Measurements from ENCODE around the gene NT5DC4.
"Not testable (repeated sequence)": the region's sequence is repeated elsewhere in the genome, so short reads cannot be mapped to it uniquely, and the experiment has no call there.

Gene NT5DC4

DNA sequence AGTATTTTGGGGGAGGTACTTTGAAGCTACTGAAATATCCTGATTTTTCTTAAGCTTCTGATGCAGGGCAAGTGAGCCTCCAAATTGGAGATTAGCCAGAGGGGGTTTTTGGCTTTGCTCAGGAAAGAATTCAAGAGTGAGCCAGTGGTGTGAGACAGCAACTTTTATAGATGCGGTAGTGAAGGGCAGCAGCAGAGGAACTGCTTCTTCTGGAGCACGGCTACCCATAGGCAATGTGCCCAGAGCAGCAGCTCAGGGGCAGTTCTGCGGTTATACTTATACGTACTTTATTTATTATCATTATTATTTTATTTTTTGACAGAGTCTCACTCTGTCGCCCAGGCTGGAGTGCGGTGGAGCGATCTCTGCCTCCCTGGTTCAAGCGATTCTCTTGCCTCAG is 19.8 kb upstream of the NT5DC4 start:
- peak; percentile 69 for DNase-seq

DNA sequence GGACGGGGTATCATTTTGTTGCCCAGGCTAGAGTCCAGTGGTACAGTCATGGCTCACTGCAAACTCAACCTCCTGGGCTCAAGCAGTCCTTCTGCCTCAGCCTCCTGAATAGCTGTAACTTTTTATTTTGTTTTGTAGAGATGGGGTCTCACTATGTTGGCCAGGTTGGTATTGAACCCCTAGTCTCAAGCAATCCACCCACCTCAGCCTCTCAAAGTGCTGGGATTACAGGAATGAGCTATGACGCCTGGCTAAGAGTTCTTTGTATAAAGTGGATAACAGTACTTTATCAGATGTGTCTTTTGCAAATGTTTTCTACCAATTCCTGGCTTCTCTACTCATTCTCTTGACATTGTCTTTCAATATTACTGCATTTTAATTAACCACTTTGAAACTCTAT is 17.1 kb upstream of the NT5DC4 start:
- no peak for DNase-seq

DNA sequence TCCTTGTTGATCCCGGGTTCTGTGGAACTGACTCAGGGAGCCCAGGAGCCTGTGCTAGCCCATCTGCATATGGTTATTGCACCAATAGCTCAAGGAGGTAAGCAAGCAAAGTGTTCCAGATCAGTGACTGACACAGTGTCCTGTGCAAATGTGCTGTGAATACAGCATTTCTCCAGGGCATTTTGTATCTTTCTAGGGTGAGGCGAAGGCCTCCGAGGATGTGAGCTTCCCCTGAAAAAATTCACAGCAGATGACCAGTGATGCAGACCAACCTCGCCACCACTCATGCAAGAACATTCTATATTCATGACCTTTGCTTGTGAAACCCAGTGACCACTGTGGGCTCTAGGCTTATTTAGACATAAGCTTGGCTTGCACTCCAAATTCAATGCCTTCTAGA is 15.2 kb upstream of the NT5DC4 start:
- DNase-seq, result peak; percentile 38

DNA sequence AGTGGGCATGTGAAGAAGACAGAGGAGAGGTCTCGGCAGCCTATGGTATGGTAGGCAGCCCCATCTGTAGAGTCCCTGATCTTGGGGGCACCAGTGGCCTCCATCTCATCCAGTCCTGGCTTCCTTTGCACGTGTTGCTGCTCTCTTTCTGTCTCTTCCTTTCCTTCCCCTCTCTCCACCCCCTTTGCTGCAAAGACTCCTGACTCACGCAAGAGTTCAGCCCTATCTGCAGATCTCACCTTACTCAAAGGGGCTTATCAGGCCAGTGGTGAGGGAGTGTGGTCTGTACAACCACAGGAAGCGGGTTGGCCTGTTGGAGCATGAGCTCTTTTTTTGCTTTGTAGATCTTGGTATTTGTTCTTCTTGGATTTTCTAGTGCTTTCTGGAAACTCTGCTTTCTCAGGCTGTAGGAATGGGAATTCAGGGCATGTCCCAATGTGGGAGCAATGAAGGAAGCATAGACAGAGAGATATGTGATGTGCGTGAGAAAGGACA is 14.6 kb upstream of the NT5DC4 start:
- DNase-seq, result peak; percentile 99

DNA sequence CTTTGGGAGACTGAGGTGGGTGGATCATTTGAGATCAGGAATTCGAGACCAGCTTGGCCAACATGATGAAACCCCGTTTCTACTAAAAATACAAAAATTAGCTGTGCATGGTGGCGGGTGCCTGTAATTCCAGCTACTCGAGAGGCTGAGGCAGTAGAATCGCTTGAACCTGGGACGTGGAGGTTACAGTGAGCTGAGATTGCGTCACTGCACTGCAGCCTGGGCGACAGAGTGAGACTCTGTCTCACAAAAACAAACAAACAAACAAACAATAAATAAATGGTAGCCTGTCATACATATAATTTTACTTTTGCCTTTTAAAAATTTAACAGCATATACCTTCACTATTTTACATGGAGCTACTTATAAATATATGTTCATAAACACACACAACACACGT is 13.9 kb upstream of the NT5DC4 start:
- not testable (repeated sequence) for DNase-seq

DNA sequence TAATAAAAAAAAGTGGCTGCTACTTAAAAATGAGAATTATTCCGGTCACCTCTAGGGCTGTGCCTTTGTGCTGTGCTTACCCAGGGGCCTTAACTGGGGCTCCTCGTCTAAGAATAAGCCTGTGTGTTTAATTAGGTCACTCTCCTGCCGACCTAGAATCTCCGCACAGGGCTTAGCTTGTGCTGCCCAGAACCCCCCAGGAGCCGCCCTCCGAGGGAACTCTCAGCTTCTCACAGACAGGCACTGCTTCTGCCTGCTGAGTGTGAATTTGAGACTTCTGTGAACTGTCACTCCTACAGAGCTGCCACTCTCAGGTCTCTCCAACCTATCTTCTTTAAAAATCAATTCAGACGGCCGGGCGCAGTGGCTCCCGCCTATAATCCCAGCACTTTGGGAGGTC is 11.9 kb upstream of the NT5DC4 start:
- no peak for DNase-seq

DNA sequence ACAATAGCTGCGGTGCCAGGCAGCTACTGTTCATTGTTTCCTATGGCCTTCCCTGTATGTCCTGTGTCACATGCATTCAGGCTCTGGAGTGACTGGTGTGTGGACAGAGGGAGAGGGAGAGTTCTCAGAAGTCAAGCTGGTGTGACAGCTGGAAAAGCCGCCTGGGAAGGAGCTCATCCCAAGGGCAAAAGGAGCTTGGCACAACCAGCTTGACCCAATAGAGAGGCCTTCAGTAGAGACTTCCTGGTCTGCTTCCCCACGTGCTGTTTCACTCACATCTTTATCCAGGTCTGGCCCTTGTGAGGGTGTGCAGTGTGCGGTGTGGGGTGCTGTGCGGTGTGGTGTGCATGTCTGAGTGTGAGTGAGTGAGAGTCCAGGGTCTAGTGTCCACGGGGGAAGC is 11.1 kb upstream of the NT5DC4 start:
- no peak for DNase-seq

DNA sequence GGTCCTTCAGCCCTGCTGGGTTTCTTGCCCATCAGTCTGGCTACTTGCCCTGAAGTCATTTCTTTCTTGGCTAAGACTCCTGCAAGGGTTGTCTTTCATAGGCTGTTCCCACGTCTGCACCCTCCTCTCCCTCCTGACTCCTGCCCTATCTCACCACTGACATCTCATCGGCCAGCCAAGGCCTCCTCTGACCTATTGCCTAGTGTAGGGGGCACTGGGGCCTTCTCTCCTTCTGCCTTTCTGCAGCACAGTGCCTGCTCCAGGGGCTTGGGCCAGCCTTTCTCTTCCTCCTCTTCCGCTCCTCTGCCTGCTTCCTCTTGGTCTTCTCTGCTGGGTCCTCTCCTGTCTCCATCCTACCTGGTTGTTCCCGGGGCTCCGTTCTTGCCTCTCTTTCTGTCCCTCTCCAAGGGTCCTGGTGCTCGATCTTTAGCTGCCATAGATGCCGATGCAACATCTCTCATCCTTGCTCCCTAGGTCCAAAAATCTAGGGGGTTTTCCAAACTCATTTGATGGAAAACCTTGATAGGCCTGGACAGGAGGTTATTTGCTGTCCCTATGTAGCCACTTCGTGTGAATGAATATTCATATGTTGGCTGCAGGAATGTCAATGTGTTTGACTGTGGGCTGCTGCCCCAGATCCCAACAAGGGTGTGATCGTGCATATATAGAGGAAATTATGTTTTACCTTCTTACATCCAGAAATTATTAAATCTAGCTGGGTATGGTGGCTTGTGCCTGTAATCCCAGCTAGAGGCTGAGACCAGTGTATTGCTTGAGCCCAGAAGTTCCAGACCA is 9.7 kb upstream of the NT5DC4 start:
- DNase-seq, result no peak

DNA sequence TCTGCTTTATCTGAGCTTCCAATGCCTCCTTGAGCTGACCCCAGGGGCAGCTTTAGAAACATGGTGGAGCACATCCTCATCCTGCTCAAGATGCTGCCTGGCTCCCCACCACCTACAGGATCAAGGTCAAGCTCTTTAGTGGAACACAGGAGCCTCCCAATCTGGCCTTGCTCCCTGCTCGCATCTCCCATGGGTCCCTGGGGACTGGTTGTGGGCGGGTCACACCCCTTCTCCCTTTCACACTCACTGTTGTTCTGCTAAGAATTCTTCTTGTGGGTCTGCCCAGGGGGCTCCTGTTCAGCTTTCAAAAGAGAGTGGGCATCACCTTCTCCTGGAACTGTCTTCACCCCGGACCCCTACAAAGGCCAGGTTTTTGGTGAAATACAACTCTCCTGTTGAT is 8.4 kb upstream of the NT5DC4 start:
- DNase-seq, result no peak

DNA sequence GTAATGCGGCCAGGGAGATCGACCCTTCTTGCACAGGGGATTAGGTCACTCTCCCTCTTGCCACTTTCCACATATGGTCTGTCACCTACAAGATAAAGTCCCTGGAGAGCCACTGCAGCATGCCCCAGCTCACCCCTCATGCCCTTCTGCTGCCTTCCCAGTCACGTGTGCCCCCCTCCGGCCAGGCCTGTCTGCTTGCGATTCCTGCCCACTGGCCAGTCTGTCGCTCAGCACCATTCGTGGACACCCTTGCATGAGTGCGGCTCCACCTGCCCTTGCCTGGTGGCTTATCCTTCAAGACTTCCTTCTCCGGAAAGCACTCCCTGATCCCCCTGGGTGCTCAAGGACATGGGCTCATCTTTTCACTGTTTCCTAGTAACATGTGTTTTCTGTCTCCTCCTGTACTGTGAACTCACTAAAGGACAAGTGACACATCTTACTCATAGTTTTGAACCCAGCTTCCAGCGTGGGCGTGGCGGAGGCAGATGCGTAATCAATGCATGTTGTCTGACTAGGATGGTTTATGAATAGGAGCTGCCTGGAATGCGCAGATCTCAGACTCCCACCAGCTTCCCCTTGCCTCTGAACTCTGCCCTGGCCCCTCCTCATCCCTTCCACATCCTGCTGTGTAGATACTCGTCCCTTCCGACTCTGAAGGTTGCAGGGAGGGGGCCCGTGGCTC is 7.8 kb upstream of the NT5DC4 start:
- no peak for DNase-seq

DNA sequence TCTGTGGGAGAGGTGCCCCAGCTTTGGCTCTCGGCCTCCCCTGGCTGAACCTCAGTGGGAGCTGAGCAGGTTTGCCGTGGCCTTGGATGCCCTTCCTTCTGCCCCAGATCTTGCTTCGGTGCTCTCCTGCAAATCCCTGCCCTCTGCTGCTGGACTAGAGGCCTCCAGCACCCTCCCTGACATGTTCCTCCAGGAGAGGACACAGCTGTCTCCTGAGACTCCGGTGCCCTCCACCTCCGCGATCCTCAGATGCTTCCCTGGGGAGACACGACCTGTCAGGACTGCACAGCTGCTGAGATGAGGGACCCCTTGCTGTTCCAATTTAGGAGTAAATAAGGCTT is 7.3 kb upstream of the NT5DC4 start:
- no peak for DNase-seq

DNA sequence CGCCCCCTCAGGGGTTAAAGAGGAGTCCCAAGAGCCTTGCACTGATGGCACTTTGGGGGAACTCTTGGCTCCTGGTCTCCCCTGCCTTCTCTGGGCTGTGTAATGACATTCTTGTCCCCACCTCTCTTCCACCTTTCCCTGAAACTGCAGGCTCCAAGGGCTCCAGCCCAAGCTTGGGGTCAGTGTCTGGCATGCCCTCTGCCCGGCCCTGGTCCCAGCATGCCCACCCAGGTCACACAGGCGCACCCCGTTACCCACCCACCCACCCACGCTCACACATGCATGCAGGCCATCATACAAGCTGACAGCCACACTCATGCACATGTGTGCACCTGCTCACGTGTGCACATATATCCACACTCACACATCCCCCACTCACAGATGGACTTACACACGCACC is 6.9 kb upstream of the NT5DC4 start:
- DNase-seq, result no peak

DNA sequence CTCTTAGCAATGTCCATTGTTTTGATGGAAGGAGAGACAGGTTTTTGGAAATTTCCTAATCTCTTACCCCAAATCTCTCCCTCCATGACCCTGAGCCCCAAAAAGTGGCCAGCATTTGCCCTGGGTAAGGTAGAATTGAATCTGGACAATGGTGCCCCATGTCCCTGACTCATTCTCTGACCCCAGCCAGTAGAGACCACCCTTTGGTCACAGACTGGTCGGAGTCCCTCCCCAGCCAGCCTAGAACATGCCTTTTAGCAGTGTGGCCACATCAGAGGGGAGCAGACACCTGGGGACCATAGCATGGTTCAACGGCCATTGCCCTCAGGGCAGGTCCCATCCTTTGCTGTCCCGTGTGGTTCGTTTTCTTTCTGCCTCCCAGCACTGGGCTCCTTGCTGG is 6.5 kb upstream of the NT5DC4 start:
- no peak for DNase-seq

DNA sequence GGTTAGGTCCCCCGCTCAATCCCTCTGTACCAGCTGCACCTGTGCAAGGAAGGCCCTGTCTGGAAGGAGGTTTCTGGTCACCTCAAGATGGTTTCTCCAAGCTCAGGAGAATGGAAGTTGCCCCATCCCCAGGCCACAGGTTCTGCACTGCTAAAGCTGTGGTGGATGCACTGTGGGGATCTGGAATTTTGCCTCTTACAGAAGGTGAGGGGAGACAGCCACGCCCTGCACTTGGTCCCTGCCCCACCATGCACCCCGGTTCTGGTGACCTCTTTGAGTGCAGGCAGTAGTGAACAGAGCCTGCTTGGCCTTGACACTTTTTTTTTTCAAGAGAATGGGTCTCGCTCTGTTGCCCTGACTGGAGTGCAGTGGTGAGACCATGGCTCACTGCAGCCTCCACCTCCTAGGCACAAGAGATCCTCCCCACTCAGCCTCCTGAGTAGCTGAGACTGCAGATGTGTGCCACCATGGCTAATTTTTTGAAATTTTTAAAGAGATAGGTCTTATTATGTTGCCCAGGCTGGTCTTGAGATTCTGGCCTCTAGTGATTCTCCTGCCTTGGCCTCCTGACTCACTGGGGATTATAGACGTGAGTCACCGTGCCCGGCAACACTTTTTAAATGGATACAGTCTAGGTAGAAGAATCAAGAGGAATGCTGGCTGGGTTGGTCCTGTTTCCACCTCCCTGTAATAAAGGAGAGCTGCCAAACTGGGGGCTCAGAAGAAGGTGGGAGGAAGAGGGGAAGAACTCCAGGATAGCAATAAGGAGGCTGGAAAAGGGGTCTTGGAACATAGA is 5.8 kb upstream of the NT5DC4 start:
- DNase-seq, result no peak

DNA sequence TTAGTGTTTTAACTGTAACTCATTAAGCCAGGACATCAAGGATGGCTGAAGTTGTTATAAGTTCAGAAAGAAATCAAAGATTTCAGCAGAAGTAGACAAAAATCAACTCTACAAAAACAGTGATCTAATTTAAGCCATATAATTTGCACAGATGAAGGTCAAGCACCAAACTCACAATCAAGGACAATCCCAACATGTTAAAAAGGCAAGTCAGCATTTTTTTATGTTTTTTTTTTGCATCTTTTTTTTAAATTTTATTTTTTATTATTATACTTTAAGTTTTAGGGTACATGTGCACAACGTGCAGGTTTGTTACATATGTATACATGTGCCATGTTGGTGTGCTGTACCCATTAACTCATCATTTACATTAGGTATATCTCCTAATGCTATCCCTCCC is 4.7 kb upstream of the NT5DC4 start:
- not testable (repeated sequence) for DNase-seq

DNA sequence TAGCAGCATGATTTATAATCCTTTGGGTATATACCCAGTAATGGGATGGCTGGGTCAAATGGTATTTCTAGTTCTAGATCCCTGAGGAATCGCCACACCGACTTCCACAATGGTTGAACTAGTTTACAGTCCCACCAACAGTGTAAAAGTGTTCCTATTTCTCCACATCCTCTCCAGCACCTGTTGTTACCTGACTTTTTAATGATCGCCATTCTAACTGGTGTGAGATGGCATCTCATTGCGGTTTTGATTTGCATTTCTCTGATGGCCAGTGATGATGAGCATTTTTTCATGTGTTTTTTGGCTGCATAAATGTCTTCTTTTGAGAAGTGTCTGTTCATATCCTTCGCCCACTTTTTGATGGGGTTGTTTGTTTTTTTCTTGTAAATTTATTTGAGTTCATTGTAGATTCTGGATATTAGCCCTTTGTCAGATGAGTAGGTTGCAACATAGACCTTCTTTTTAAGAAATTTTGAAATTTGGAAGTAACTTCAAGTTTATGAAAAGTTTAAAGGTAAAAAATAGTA is 3.9 kb upstream of the NT5DC4 start:
- DNase-seq, result not testable (repeated sequence)

DNA sequence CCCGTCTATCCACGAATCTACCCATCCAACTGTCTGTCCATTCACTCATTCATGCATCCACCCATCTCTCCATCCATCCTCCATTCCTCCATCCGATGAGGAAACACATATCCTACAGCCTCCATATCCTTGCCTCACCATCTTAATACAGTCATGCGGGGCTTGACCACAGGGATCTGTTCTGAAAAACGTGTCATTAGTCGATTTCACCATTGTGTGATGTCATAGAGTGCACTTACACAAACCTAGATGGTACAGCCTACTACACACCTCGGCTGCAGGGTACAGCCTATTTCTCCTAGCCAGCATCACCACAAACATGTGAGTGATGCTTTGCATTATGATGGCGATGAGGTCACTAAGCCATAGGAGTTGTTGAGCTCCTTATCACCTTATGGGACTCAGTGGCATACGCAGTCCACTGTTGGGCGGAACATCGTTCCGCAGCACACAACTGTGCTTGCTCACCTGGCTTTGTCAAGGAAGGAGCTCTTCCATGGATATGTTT is 1.9 kb upstream of the NT5DC4 start:
- no peak for DNase-seq

DNA sequence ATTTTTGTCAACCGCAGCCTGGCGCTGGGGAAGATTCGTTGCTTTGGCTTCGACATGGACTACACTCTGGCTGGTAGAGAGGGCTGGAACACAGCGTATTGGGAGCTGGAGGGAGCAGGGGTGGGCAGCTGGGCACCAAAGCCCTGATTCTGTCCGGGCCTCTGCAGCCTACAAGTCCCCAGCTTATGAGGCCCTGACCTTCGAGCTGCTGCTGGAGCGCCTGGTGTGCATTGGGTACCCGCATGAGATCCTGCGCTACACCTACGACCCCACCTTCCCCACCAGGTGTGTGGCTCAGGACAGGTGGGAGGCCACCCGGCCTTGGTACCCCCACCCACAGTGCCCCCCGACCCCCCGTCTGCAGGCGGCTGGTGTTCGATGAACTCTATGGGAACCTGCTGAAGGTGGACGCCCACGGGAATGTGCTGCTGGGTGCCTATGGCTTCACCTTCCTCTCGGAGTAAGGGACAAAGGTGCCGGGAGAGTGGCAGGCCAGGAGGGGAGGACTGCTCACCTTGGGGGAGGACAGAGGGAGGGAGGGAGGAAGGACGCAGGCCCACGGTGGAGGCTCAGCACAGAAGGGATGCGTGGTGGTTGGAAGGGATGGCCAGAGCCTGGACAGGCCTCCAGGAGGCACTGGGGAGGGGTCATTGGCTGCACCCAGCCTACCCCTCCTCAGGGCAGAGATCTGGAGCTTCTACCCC is 1.2 kb downstream of the NT5DC4 start:
- no peak for DNase-seq

DNA sequence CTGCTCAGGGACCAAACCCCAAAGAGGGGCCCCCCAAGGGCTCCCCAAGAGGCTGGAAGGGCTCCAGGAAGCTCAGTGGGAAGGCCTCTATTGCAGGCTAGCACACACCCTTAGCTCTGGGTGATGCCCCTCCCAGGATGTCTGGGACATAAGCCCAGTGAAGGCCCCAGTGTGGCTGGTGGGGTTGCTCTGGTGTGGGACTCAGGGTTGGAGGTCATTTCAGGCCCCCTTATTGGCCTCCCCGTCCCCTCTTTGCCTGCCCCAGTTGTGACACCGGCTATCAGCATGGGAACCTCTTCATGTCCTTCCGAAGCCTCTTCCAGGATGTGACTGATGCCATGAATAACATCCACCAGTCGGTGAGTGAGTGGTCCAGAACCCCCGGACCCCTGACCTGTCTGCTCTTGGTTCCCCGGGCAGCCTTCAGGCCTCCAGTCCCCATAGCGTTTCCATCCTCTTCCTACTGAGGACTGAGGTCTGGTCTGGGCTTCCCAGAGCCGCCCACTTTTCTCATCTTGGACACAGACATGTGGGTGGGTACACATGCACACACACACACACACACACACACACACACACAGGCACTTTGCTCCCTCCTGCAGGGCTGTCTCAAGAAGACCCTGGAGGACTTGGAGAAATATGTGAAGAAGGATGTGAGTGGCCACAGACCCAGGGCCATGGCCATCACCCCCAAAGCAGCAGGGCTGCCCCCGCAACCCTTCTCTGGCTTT is 2.2 kb downstream of the NT5DC4 start:
- DNase-seq, result no peak

DNA sequence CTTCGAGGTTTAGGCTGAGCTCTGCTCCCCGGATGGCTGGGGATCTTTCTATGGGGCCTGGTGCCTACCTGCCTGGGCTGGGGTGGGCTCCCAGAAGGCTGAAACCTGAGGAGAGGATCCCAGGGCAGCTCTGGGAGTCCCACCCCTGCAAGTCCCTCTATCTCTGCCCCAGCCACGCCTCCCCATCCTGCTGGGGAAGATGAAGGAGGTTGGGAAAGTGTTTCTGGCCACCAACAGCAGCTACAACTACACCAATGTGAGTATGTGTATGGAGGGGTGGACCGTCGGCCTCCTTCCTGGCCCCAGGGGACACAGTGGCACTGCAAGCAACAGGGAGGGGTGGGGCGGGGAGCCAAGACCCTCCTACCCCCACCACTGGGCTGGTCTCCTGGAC is 2.7 kb downstream of the NT5DC4 start:
- DNase-seq, result no peak

DNA sequence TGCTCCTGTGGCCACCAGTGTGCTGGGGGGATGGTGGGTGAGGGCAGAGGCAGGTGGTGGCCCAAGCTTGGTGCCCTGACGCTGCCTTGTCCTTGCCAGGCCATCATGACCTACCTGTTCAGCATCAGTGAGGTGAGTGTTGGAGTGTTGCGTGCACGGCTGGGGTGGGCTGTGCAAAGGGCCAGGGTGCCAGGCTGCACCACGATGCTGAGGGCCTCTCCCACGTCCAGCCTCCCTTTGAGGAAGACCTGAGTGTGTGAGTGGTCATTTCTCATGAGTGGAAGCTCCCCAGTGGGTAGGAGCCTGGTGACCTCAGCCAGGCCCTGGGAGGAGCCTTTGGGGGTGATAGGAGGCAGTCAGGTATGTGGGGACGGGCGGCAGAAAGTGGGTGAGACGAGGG is 3.2 kb downstream of the NT5DC4 start:
- no peak for DNase-seq

All from hematopoietic multipotent progenitor cell treated with erythropoietin and hydrocortisone succinate and interleukin-3 and kit ligand, for 6 days (in vitro differentiated cells).